Karpas-422 (cell line): Measurements from ENCODE around the gene CDC42EP3. TPM values are rescaled to one million over a fixed set of nuclear protein-coding genes. Genes with fewer than 3 reads are reported as not detected.

ENCODE experiments used
- DNase-seq: peaks from one replicate; pipeline ENCODE4 v3.0.0-alpha.2; 2015
- H2AFZ ChIP-seq: fragments of 200-600 bp; sonication (generic); 2 replicates; pipeline ENCODE4 v1.6.1; 2014; ENCODE audit warnings: antibody characterized with exemption, low read length, mixed read lengths
- H3K27ac ChIP-seq: fragments of 200-600 bp; sonication (generic); 2 replicates; pipeline ENCODE4 v1.5.1; 2014; ENCODE audit warnings: mild to moderate bottlenecking, low read length, moderate library complexity
- H3K27me3 ChIP-seq: fragments of 200-600 bp; sonication (generic); 2 replicates; pipeline ENCODE4 v1.6.1; 2014; ENCODE audit warnings: low read length, mixed read lengths
- H3K36me3 ChIP-seq: fragments of 200-600 bp; sonication (generic); 2 replicates; pipeline ENCODE4 v1.6.1; 2014; ENCODE audit warnings: low read length, mixed read lengths; ENCODE audit not compliant: insufficient read depth
- H3K4me1 ChIP-seq: fragments of 200-600 bp; sonication (generic); 2 replicates; pipeline ENCODE4 v1.6.1; 2014; ENCODE audit warnings: mild to moderate bottlenecking, low read length, mixed read lengths
- H3K4me2 ChIP-seq: fragments of 200-600 bp; sonication (generic); 2 replicates; pipeline ENCODE4 v1.6.1; 2014; ENCODE audit warnings: low read length, low read depth, mild to moderate bottlenecking; ENCODE audit not compliant: poor library complexity, severe bottlenecking
- H3K4me3 ChIP-seq: fragments of 200-600 bp; sonication (generic); 2 replicates; pipeline ENCODE4 v1.5.1; 2014; ENCODE audit warnings: mild to moderate bottlenecking, antibody characterized with exemption, low read length, mixed read lengths
- H3K79me2 ChIP-seq: fragments of 200-600 bp; sonication (generic); 2 replicates; pipeline ENCODE4 v1.6.1; 2014; ENCODE audit warnings: mild to moderate bottlenecking, low read length, mixed read lengths
- H3K9ac ChIP-seq: fragments of 200-600 bp; sonication (generic); 2 replicates; pipeline ENCODE4 v1.6.0; 2014; ENCODE audit warnings: low read length
- H3K9me2 ChIP-seq: fragments of 200-600 bp; sonication (generic), shearing (Covaris generic); replicated peaks from 2 replicates; pipeline ENCODE4 v1.6.0; 2014; ENCODE audit warnings: mild to moderate bottlenecking, low read length, moderate library complexity; ENCODE audit not compliant: insufficient read depth
- H3K9me3 ChIP-seq: fragments of 300-700, 200-600 bp; sonication (generic); 2 replicates; pipeline ENCODE4 v1.6.1; 2014; ENCODE audit warnings: low read length, mixed read lengths
- H4K20me1 ChIP-seq: fragments of 200-600 bp; sonication (generic); 2 replicates; pipeline ENCODE4 v1.6.1; 2014; ENCODE audit warnings: mild to moderate bottlenecking, antibody characterized with exemption, low read length, low read depth; ENCODE audit not compliant: insufficient read depth
- total RNA-seq: library from RNA; depleted of rRNA; stranded (reverse); fragments of >200 nt; shearing (Covaris generic); gene quantifications from 2 replicates; pipeline ENCODE4 v1.2.3, GENCODE V29; 2014; ENCODE audit warnings: low replicate concordance

The CDC42EP3 gene
- total RNA-seq, 1 experiment from 2014 or later: 12.5 TPM

DNA sequence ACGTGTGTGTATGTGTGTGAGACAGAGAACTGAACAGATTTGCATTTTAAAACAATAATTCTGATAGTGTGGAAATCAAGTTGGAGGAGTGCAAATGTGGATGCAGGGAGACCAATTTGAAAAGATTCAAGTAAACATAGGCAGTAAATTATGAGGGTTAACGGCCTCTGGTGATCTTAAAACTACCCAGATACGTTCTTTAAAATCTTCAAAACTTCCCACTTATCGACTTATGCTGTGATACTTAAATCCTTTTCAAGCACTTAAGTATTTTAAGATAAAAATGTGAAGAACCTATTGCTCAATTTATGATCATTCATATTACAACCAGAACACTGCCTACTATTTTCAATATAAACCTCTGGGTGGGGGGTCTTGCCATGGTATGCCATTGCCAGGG is 37.7 kb upstream of the CDC42EP3 start:
- Histone ChIP-seq H3K79me2 (no peaks in the 10 kb centered on the region), H3K9me3 (no peaks in the 10 kb centered on the region), H3K36me3 (no peaks in the 10 kb centered on the region), H3K9me2 (no peaks in the 10 kb centered on the region), H3K4me1 (peaks cover 7% of the 10 kb centered on the region; the same call in 1 of the 2 replicates), H3K9ac (no peak overlapping the region), H2AFZ (no peak overlapping the region), H3K27me3 (no peaks in the 10 kb centered on the region), H3K4me3 (no peak overlapping the region), H3K27ac (no peak overlapping the region), H4K20me1 (no peaks in the 10 kb centered on the region), H3K4me2 (no peak overlapping the region)
- no peak for DNase-seq

DNA sequence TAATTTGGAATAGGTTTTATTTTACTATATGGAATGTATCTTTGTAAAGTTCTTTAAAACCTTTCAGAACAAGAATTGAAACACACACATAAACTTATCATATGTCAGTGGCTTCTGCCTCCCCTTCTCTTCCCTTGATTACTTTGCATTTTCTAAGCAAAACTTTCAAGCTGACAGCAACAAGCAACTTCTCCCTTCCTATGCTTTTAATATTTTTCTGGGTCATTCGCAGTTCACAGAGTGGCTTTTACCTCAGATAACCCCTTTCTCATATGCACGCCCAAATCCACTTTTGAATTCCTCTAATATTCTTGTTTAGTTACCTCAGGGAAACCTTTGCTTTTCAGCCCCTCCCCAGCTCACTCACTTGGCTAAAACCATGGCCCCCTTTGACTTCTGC is 36.7 kb upstream of the CDC42EP3 start:
- H3K79me2 ChIP-seq: no peaks in the 10 kb centered on the region
- no peaks in the 10 kb centered on the region for H3K36me3 ChIP-seq
- H3K4me1 ChIP-seq: peaks cover 7% of the 10 kb centered on the region; the same call in 1 of the 2 replicates
- no peaks in the 10 kb centered on the region for H4K20me1 ChIP-seq
- H3K9me3 ChIP-seq: no peaks in the 10 kb centered on the region
- H3K9me2 ChIP-seq: no peaks in the 10 kb centered on the region
- no peaks in the 10 kb centered on the region for H3K27me3 ChIP-seq
- no peak overlapping the region for H3K4me3 ChIP-seq
- DNase-seq: no peak
- no peak overlapping the region for H3K9ac ChIP-seq
- H2AFZ ChIP-seq: no peak overlapping the region
- no peak overlapping the region for H3K27ac ChIP-seq
- H3K4me2 ChIP-seq: no peak overlapping the region

DNA sequence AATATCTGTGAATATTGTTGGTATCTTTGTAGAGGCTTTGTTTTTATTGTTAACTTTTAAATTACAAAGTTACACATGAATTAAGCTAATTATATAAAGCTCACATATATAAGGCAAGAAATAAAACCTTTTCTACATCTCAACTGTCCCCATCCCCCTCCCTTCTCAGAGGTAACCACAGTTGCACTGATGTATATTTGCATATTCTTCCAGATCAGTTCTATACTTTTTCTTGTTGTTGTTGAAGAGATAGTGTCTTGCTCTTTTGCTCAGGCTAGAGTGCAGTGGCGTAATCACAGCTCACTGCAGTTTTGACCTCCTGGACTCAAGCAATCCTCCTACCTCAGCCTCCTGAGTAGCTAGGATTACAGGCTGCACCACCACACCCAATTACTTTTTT is 36.0 kb upstream of the CDC42EP3 start:
- no peaks in the 10 kb centered on the region for H4K20me1 ChIP-seq
- no peaks in the 10 kb centered on the region for H3K9me2 ChIP-seq
- no peak overlapping the region for H2AFZ ChIP-seq
- peaks cover 7% of the 10 kb centered on the region; the same call in 1 of the 2 replicates for H3K4me1 ChIP-seq
- H3K9me3 ChIP-seq: no peaks in the 10 kb centered on the region
- H3K9ac ChIP-seq: no peak overlapping the region
- H3K79me2 ChIP-seq: no peaks in the 10 kb centered on the region
- H3K36me3 ChIP-seq: no peaks in the 10 kb centered on the region
- H3K4me3 ChIP-seq: no peak overlapping the region
- DNase-seq: no peak
- H3K27me3 ChIP-seq: no peaks in the 10 kb centered on the region
- H3K27ac ChIP-seq: no peak overlapping the region
- H3K4me2 ChIP-seq: no peak overlapping the region

GRCh38 chr2:37706334-37707183 is 35.1 kb upstream of the CDC42EP3 start:
- Histone ChIP-seq H4K20me1 (no peaks in the 10 kb centered on the region), H2AFZ (no peak overlapping the region)

DNA sequence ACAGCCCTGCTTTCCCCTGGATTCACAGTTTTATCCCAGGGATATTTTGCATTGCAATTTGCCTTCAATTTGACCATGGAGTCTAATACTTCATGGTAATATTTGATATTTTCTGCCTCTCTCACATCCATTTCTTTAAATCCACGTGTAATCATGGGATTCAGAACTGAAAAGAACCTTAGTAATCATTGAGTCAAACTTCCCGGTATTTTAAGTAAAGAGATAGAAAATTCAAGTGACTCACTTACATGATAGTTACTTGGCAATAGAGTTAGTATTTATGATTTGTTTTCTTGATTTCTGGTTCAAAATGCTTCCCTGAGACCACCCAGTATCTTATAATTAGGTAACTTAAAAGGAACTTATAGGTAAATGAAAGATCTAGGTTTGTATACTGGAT is 33.7 kb upstream of the CDC42EP3 start:
- Histone ChIP-seq H3K79me2 (no peaks in the 10 kb centered on the region), H3K36me3 (no peaks in the 10 kb centered on the region), H3K27me3 (no peaks in the 10 kb centered on the region), H3K4me3 (no peak overlapping the region), H3K4me1 (peaks cover 7% of the 10 kb centered on the region; the same call in 1 of the 2 replicates), H2AFZ (no peak overlapping the region), H4K20me1 (no peaks in the 10 kb centered on the region), H3K9me2 (no peaks in the 10 kb centered on the region), H3K4me2 (no peak overlapping the region), H3K9me3 (no peaks in the 10 kb centered on the region), H3K9ac (no peak overlapping the region), H3K27ac (no peak overlapping the region)
- DNase-seq: no peak

More at GRCh38 chr2:37706334-37707183, 35.1 kb upstream of the CDC42EP3 start:
- Histone ChIP-seq H3K27ac (no peak overlapping the region), H3K79me2 (no peaks in the 10 kb centered on the region), H3K4me3 (no peak overlapping the region), H3K9me3 (no peaks in the 10 kb centered on the region), H3K27me3 (no peaks in the 10 kb centered on the region), H3K9ac (no peak overlapping the region), H3K4me1 (peaks cover 7% of the 10 kb centered on the region; the same call in 1 of the 2 replicates), H3K9me2 (no peaks in the 10 kb centered on the region), H3K36me3 (no peaks in the 10 kb centered on the region), H3K4me2 (no peak overlapping the region)
- DNase-seq: no peak

GRCh38 chr2:37698931-37699481 is 27.6 kb upstream of the CDC42EP3 start:
- Histone ChIP-seq H3K4me2 (no peak overlapping the region), H3K4me1 (no peaks in the 10 kb centered on the region), H4K20me1 (no peaks in the 10 kb centered on the region), H3K9me3 (no peaks in the 10 kb centered on the region), H3K79me2 (no peaks in the 10 kb centered on the region), H3K27me3 (no peaks in the 10 kb centered on the region), H3K36me3 (no peaks in the 10 kb centered on the region), H3K9ac (no peak overlapping the region), H2AFZ (no peak overlapping the region), H3K27ac (no peak overlapping the region), H3K9me2 (no peaks in the 10 kb centered on the region), H3K4me3 (no peak overlapping the region)
- DNase-seq: no peak

- Histone ChIP-seq H2AFZ (no peak overlapping the region), H3K4me2 (no peak overlapping the region), H3K36me3 (no peaks in the 10 kb centered on the region)
Observed at GRCh38 chr2:37695336-37695735, 23.9 kb upstream of the CDC42EP3 start.

GRCh38 chr2:37692711-37693110 is 21.3 kb upstream of the CDC42EP3 start:
- Histone ChIP-seq H3K79me2 (no peaks in the 10 kb centered on the region), H3K4me2 (no peak overlapping the region), H4K20me1 (no peaks in the 10 kb centered on the region), H2AFZ (no peak overlapping the region), H3K9me3 (no peaks in the 10 kb centered on the region), H3K27ac (no peak overlapping the region), H3K27me3 (no peaks in the 10 kb centered on the region), H3K4me1 (no peaks in the 10 kb centered on the region), H3K36me3 (no peaks in the 10 kb centered on the region), H3K9me2 (no peaks in the 10 kb centered on the region), H3K4me3 (no peak overlapping the region), H3K9ac (no peak overlapping the region)
- DNase-seq: no peak

More at GRCh38 chr2:37695336-37695735, 23.9 kb upstream of the CDC42EP3 start:
- DNase-seq: no peak
- Histone ChIP-seq H3K9me3 (no peaks in the 10 kb centered on the region), H3K4me3 (no peak overlapping the region), H3K79me2 (no peaks in the 10 kb centered on the region), H4K20me1 (no peaks in the 10 kb centered on the region), H3K27me3 (no peaks in the 10 kb centered on the region), H3K9ac (no peak overlapping the region), H3K9me2 (no peaks in the 10 kb centered on the region), H3K27ac (no peak overlapping the region), H3K4me1 (no peaks in the 10 kb centered on the region)
